ENCODE results near the gene ETV6.

GRCh38 chr12:11703378-11703777, 53.9 kb downstream of the ETV6 start:
- TF ChIP-seq CTCF (IDR thresholded peaks at IDR 0.05), result no peak
- TF ChIP-seq POLR2A (IDR thresholded peaks at IDR 0.05), result no peak

All from testis (tissue), 2 donors.